Type B pancreatic cell (in vitro differentiated cells): ENCODE measurements around the gene DDX60. TPM values are rescaled to one million over a fixed set of nuclear protein-coding genes. Genes with fewer than 3 reads are reported as not detected.
"Not testable (repeated sequence)": the region's sequence is repeated elsewhere in the genome, so short reads cannot be mapped to it uniquely, and the experiment has no call there.

Experiments
- DNase-seq: peaks from one replicate; pipeline ENCODE4 v3.0.0; 2021; ENCODE audit warnings: mixed read lengths; ENCODE audit not compliant: unreplicated experiment; ENCODE audit errors: extremely low spot score
- H3K27ac Mint-ChIP-seq: 2 replicates; pipeline ENCODE4 v1.8.0; 2021; ENCODE audit warnings: mild to moderate bottlenecking, mixed read lengths
- H3K27me3 Mint-ChIP-seq: 2 replicates; pipeline ENCODE4 v1.8.0; 2021; ENCODE audit warnings: mixed read lengths
- H3K36me3 Mint-ChIP-seq: 2 replicates; pipeline ENCODE4 v1.8.0; 2021; ENCODE audit warnings: mixed read lengths
- H3K4me1 Mint-ChIP-seq: one replicate; pipeline ENCODE4 v1.8.0; 2021; ENCODE audit warnings: mixed read lengths; ENCODE audit not compliant: unreplicated experiment
- H3K4me3 Mint-ChIP-seq: 2 replicates; pipeline ENCODE4 v1.8.0; 2021; ENCODE audit warnings: mild to moderate bottlenecking, mixed read lengths
- H3K9me3 Mint-ChIP-seq: 2 replicates; pipeline ENCODE4 v1.8.0; 2021; ENCODE audit warnings: mixed read lengths
- CTCF ChIP-seq: fragments of 200-600 bp; sonication (generic); conservative IDR thresholded peaks from 2 replicates; pipeline ENCODE4 v1.5.0; 2021; ENCODE audit warnings: antibody characterized with exemption, mild to moderate bottlenecking
- total RNA-seq: library from RNA; stranded (reverse); gene quantifications from 2 replicates; pipeline ENCODE4 v1.2.1, GENCODE V29; 2021; ENCODE audit warnings: low replicate concordance

DDX60 gene
- total RNA-seq, 1 donor from 2014 or later, result 8.7 TPM

GRCh38 chr4:168291242-168291641, 27.3 kb downstream of the DDX60 start:
- H3K27ac Mint-ChIP-seq, result no peak overlapping the region
- H3K36me3 Mint-ChIP-seq, result no peaks in the 10 kb centered on the region
- no peaks in the 10 kb centered on the region for H3K4me1 Mint-ChIP-seq
- no peak for DNase-seq
- no peaks in the 10 kb centered on the region for H3K27me3 Mint-ChIP-seq
- TF ChIP-seq CTCF, result no peak
- H3K4me3 Mint-ChIP-seq, result no peak overlapping the region
- no peaks in the 10 kb centered on the region for H3K9me3 Mint-ChIP-seq

- H3K36me3 Mint-ChIP-seq, H3K27ac Mint-ChIP-seq, DNase-seq, H3K9me3 Mint-ChIP-seq, H3K4me1 Mint-ChIP-seq, H3K4me3 Mint-ChIP-seq, H3K27me3 Mint-ChIP-seq: not testable (repeated sequence)
These were observed 32.7 kb downstream of the DDX60 start for GRCh38 chr4:168285850-168286249.

DNA sequence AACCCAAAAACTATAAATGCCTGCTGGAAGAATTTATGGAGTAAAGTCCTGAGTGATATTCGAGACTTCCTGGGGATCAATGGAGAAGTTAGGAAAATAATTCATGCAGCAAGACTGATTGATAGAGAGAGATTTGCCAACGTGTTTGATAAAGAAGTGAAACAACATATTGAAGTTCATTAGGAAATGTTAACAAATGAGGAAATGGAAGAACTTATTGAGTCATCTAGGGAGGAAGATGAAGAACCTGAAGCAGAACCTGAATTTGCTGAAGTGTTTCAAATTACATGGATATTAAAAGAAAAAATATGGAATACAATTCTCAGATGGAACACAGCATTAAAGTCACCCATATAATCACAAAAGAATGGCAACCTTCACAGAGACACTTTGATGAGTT, 39.0 kb downstream of the DDX60 start:
- Mint-ChIP-seq H3K36me3 (peaks cover 11% of the 10 kb centered on the region), H3K27ac (no peak overlapping the region), H3K9me3 (no peaks in the 10 kb centered on the region), H3K4me3 (no peak overlapping the region), H3K4me1 (no peaks in the 10 kb centered on the region), H3K27me3 (no peaks in the 10 kb centered on the region)
- DNase-seq, result no peak
- TF ChIP-seq CTCF, result no peak

DNA sequence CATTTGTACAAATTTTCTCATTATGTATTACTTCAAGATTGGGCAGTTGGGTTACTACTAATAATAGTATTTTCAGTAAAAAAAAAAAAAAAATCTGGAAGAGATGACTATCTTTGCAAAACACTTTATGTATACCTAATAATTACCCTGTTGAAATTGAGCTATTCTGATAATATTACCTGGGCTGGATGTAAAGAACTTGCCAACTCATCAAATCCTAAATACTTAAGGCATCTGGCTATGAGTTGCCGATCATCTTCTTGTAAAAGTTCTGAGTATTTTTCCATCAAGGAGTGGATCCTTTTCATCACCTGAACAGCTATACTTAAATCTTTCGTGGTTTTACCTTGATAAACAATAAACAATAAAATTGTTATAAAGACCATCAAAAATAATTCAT, 42.7 kb downstream of the DDX60 start:
- DNase-seq, result no peak
- Mint-ChIP-seq H3K4me3 (no peak overlapping the region), H3K27ac (no peak overlapping the region), H3K36me3 (peaks cover 6% of the 10 kb centered on the region), H3K4me1 (no peaks in the 10 kb centered on the region), H3K27me3 (no peaks in the 10 kb centered on the region), H3K9me3 (no peaks in the 10 kb centered on the region)
- TF ChIP-seq CTCF, result no peak

GRCh38 chr4:168274871-168275270, 43.7 kb downstream of the DDX60 start:
- Mint-ChIP-seq H3K4me3 (no peak overlapping the region), H3K27ac (no peak overlapping the region), H3K9me3 (no peaks in the 10 kb centered on the region), H3K27me3 (no peaks in the 10 kb centered on the region), H3K4me1 (no peaks in the 10 kb centered on the region), H3K36me3 (peaks cover 7% of the 10 kb centered on the region)
- no peak for DNase-seq
- TF ChIP-seq CTCF, result no peak

DNA sequence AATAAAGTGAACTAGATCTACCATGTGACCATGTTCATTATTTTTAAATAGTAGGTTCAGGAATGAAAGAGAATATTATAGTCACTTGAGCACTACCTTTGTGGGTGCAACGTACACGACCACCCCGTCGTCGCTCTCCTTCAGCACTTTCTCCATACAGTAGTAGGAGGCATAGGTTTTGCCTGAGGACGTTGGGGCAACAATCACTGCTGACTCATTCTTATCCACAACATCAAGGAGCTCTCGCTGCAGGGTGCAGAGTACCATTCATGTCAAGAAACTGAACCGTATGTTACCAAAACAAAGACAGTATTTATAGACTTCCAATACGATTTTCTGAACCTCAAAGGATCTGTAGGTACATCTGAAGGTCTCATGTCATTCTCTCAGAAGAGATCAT, 44.7 kb downstream of the DDX60 start:
- Mint-ChIP-seq H3K36me3 (peaks cover 8% of the 10 kb centered on the region), H3K27me3 (no peaks in the 10 kb centered on the region), H3K4me3 (no peak overlapping the region), H3K9me3 (no peaks in the 10 kb centered on the region), H3K4me1 (no peaks in the 10 kb centered on the region), H3K27ac (no peak overlapping the region)
- TF ChIP-seq CTCF, result no peak
- no peak for DNase-seq
